ENCODE results near the gene PHF1.

Gene PHF1

DNA sequence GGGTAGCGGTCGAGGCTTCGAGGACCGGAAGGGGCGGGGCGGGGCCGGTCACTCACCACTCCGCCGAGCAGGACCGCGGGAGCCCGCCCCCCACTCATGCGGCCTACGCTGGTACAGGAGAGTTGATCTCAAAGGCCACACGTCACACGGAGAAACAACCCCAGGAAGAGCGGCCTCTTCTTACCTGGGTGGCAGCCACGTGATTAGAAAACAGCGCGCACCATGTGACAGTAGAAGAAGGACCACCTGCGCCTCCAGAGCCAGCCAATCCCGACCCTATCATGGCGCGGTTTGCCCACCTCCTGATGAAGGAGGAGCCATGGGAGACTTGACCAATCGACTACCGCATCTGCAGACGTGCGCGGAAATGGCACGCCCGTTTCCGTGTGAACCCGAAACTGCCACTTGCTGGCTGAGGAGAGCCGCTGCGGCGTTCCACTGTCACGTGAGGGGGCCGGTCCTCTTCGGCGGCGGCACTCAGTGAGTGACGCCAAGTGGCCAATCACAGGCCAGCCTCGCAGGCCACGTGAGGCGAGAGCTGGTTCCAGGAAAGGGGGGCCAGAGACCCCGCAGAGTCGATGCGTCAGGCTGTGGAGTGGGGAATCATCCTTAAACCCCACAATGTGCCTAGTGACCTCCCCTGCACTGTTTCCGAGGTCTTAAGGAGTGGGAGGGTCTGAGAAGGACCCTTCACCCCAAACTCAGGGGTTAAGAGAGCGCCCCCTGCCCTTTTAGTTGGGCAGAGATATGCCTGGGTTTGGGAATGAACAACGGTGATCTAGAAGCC lies 7.3 kb downstream of the PHF1 start, which contains the start of gene CUTA:
CUTA (minus strand) TSS at position 205 of the 787 bp plus-strand sequence; CDS start at position 98, 107 bp downstream.
- Mint-ChIP-seq H3K9me3 (no peaks in the 10 kb centered on the region), H3K4me1 (peaks cover 71% of the 10 kb centered on the region), H3K27me3 (peaks cover 14% of the 10 kb centered on the region), H3K27ac (peak within 1 kb of the TSS; percentile 97), H3K36me3 (peaks cover 40% of the 10 kb centered on the region), H3K4me3 (peak within 1 kb of the TSS; percentile 92)
- peak; percentile 100 for DNase-seq
- CTCF ChIA-PET, result interaction anchor here (0.6 to 1.7 kb wide), 11 partner anchors 9 to 168 kb away, joined by 3 to 6 read pairs (median 4); partner anchors contain the start of genes BAK1, RPS18 and VPS52

- CTCF ChIA-PET, result interaction anchor here (0.6 to 1.7 kb wide), 11 partner anchors 10 to 169 kb away, joined by 3 to 6 read pairs (median 4); partner anchors contain the start of genes BAK1, RPS18 and VPS52
- H3K4me3 Mint-ChIP-seq, result peak overlapping the region; percentile 92
- peaks cover 19% of the 10 kb centered on the region for H3K27me3 Mint-ChIP-seq
- no peaks in the 10 kb centered on the region for H3K9me3 Mint-ChIP-seq
- peak overlapping the region; percentile 97 for H3K27ac Mint-ChIP-seq
- DNase-seq, result peak; percentile 49
- H3K36me3 Mint-ChIP-seq, result peaks cover 37% of the 10 kb centered on the region
- H3K4me1 Mint-ChIP-seq, result peaks cover 68% of the 10 kb centered on the region
Observed at GRCh38 chr6:33418690-33419291, 8.0 kb downstream of the PHF1 start.

GRCh38 chr6:33419580-33420490 lies 9.0 kb downstream of the PHF1 start, which contains the start of gene SYNGAP1:
Gene SYNGAP1 (plus strand): TSS chr6:33420065. CDS start chr6:33420265, 200 bp downstream.
- CTCF ChIA-PET, result interaction anchor here (0.6 to 1.7 kb wide), 4 partner anchors 11 to 159 kb away, joined by 3 to 6 read pairs (median 5); partner anchors contain the start of gene BAK1
- Mint-ChIP-seq H3K27me3 (peaks cover 21% of the 10 kb centered on the region), H3K4me3 (peak within 1 kb of the TSS; percentile 92), H3K4me1 (peaks cover 69% of the 10 kb centered on the region), H3K36me3 (peaks cover 30% of the 10 kb centered on the region), H3K9me3 (no peaks in the 10 kb centered on the region), H3K27ac (peak within 1 kb of the TSS; percentile 97)
- DNase-seq, result peak; percentile 68

GRCh38 chr6:33420491-33421343 lies 9.9 kb downstream of the PHF1 start:
- H3K27me3 Mint-ChIP-seq, result peaks cover 21% of the 10 kb centered on the region
- H3K36me3 Mint-ChIP-seq, result peaks cover 22% of the 10 kb centered on the region
- peaks cover 72% of the 10 kb centered on the region for H3K4me1 Mint-ChIP-seq
- CTCF ChIA-PET, result no interaction called here
- no peaks in the 10 kb centered on the region for H3K9me3 Mint-ChIP-seq
- peak overlapping the region; percentile 49 for H3K4me3 Mint-ChIP-seq
- no peak for DNase-seq
- no peak overlapping the region for H3K27ac Mint-ChIP-seq

- H3K27ac Mint-ChIP-seq, result no peak overlapping the region
Observed at GRCh38 chr6:33421344-33421643, 10.5 kb downstream of the PHF1 start.

DNA sequence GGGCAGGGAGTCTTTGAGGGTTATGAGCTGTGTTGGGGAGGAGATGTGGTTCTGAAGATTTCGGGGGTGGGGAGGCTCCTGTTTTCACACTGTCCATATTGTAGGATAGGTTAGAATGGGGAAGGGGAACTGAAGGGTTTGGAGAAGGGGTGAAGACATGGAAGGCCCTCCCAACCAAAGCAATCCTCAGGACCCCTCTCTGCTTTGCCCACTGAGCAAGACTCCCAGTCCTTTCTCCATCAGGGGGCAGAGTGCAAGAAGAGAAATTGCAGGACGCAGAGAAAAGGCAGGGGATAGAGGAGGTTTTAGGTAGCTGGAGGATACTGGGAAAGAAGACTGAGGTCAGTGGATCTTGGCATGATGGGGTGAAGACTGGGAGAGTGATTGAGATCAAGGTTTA lies 13.0 kb downstream of the PHF1 start:
- no peak overlapping the region for H3K27ac Mint-ChIP-seq
- H3K9me3 Mint-ChIP-seq, result no peaks in the 10 kb centered on the region
- H3K4me1 Mint-ChIP-seq, result peaks cover 70% of the 10 kb centered on the region
- H3K36me3 Mint-ChIP-seq, result peaks cover 8% of the 10 kb centered on the region
- CTCF ChIA-PET, result no interaction called here
- no peak for DNase-seq
- peak overlapping the region; percentile 93 for H3K4me3 Mint-ChIP-seq
- peaks cover 17% of the 10 kb centered on the region for H3K27me3 Mint-ChIP-seq

More at GRCh38 chr6:33421344-33421643, 10.5 kb downstream of the PHF1 start:
- peak overlapping the region; percentile 16 for H3K4me3 Mint-ChIP-seq
- DNase-seq, result no peak
- H3K4me1 Mint-ChIP-seq, result peaks cover 70% of the 10 kb centered on the region
- no peaks in the 10 kb centered on the region for H3K9me3 Mint-ChIP-seq
- peaks cover 18% of the 10 kb centered on the region for H3K36me3 Mint-ChIP-seq
- H3K27me3 Mint-ChIP-seq, result peaks cover 21% of the 10 kb centered on the region
- CTCF ChIA-PET, result no interaction called here

DNA sequence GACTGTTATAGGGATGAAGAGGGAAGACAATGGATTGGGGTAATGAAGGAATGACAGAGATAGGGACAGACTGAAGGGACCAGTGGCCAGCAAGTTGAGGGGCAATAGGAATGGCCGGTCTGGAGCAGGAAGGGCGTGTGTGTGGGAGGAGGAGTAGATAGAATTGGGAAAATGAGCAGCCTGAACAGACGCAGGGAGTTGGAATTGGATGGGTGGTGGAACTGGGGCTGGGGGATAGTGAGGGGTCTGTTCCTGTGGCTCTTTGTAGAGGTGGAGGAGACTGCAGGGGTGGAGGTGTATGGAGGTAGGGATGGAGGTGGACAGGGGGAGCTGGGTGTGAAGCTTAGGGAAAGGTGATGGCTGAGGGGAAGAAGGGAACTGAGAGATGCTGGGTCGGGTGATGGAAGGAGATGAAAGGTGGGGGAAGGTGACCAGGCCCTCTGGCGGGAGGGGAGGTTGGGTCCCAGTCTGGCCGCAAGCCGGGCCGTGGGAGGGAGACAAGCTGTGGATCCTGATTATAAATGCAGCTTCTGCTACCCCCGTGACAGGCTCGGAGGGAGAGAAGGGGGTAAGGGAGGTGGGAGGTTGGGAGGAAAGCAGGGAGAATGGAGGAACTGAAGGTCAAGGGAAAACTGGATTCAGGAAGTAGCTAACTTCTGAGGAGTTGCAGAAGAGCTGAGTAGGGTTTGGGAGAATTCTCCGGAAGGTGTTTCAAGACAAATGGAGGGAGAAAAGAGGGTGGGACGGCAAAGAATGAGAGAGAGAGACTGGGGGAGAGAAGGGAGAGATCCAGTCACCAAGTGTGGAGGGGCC lies 14.2 kb downstream of the PHF1 start:
- CTCF ChIA-PET, result interaction anchor here (1.3 to 1.9 kb wide), 4 partner anchors 34 to 276 kb away, joined by 4 to 10 read pairs (median 5); partner anchors contain the start of gene B3GALT4
- peak; percentile 30 for DNase-seq
- peaks cover 8% of the 10 kb centered on the region for H3K36me3 Mint-ChIP-seq
- peak overlapping the region; percentile 93 for H3K4me3 Mint-ChIP-seq
- H3K27ac Mint-ChIP-seq, result peak overlapping the region; percentile 91
- no peaks in the 10 kb centered on the region for H3K9me3 Mint-ChIP-seq
- peaks cover 17% of the 10 kb centered on the region for H3K27me3 Mint-ChIP-seq
- H3K4me1 Mint-ChIP-seq, result peaks cover 71% of the 10 kb centered on the region

DNA sequence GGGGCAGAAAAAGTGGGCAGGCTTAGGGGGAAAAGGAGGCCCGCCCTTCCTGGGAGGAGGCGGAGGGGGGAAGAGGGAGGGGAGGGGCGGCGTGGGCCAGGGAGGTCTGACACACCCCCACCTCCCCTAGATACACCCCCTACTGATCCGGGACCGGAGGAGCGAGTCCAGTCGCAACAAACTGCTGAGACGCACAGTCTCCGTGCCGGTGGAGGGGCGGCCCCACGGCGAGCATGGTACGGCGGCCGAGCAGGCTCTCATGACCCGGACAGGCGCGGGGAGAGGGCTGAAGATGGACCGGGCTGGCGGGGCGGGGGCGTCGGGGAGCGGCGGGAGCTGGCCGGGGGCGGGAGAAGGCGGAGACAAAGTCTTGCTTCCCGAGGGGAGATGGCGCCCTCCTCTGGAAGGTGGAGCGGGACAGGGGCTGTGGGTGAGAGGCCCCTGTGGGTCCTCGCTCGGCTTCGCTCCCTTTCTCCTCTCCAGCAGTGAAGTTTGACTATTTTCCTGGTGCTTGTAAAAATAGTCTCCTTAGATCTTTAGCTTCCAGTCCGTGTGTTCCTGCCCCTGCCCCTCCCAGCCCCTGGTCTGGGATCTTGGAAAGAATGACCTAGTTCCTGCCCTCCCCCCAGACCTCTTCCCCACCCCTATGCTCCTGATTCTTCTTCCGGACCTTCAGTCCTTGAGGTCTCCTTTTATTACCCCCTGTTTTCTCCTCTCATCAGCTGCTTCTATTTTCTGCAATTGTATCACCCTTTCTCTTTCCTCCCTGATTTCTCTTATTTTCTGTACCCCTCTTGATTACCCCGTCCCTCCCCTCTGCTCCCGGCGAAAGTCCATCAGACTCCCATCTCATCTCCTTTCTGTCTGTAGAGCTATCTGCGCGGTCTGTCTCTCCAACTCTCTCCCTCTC lies 15.1 kb downstream of the PHF1 start:
- CTCF ChIA-PET, result interaction anchor here (0.8 to 1.9 kb wide), 6 partner anchors 25 to 275 kb away, joined by 3 to 10 read pairs (median 4); partner anchors contain the start of gene B3GALT4
- DNase-seq, result peak; percentile 90
- Mint-ChIP-seq H3K9me3 (no peaks in the 10 kb centered on the region), H3K27me3 (peaks cover 17% of the 10 kb centered on the region), H3K4me3 (peak overlapping the region; percentile 93), H3K36me3 (peaks cover 8% of the 10 kb centered on the region), H3K27ac (peak overlapping the region; percentile 91), H3K4me1 (peaks cover 77% of the 10 kb centered on the region)

- Mint-ChIP-seq H3K4me3 (peak overlapping the region; percentile 93), H3K27ac (peak overlapping the region; percentile 91), H3K9me3 (no peaks in the 10 kb centered on the region), H3K36me3 (peaks cover 8% of the 10 kb centered on the region), H3K4me1 (peaks cover 77% of the 10 kb centered on the region), H3K27me3 (peaks cover 17% of the 10 kb centered on the region)
- CTCF ChIA-PET, result interaction anchor here (0.6 to 1.9 kb wide), 5 partner anchors 26 to 101 kb away, joined by 3 to 10 read pairs (median 3); no protein-coding TSS in a partner anchor
- DNase-seq, result peak; percentile 61
Observed at GRCh38 chr6:33426590-33427511, 16.0 kb downstream of the PHF1 start.

GRCh38 chr6:33427585-33428223 lies 16.9 kb downstream of the PHF1 start:
- Mint-ChIP-seq H3K27ac (peak overlapping the region; percentile 69), H3K4me1 (peaks cover 84% of the 10 kb centered on the region), H3K36me3 (peaks cover 13% of the 10 kb centered on the region), H3K27me3 (peaks cover 10% of the 10 kb centered on the region), H3K4me3 (peak overlapping the region; percentile 93), H3K9me3 (no peaks in the 10 kb centered on the region)
- DNase-seq, result peak; percentile 74
- CTCF ChIA-PET, result no interaction called here

All from activated naive CD4-positive, alpha-beta T cell treated with anti-CD3 and anti-CD28 coated beads, Interleukin-2, amount 10 ng/mL, durations not matched to agents 7 days and 5 days (primary cell).